ENCODE results near the gene BAZ1A.

GRCh38 chr14:34863844-34864243, 11.3 kb downstream of the BAZ1A start:
- no peak for TF ChIP-seq POLR2A (IDR thresholded peaks at IDR 0.05)
- no peak for TF ChIP-seq CTCF (IDR thresholded peaks at IDR 0.05)

Measured in prostate gland (tissue), 2 donors.